ENCODE data around the gene JMJD1C.

Gene JMJD1C

GRCh38 chr10:63456437-63457210 is 9.2 kb downstream of the JMJD1C start:
- no peak for TF ChIP-seq POLR2AphosphoS5 (IDR thresholded peaks at IDR 0.05; ENCODE audit: low read depth, low read length)
- no peak for TF ChIP-seq POLR2A (IDR thresholded peaks at IDR 0.05; ENCODE audit: low read depth, low read length)
- no peak for TF ChIP-seq TAF1 (IDR thresholded peaks at IDR 0.05; ENCODE audit: borderline replicate concordance, low read depth, low read length)
- DNase-seq (ENCODE audit: insufficient read length) (no peak), FAIRE-seq (no peak)

GRCh38 chr10:63455507-63455906 is 10.3 kb downstream of the JMJD1C start:
- TF ChIP-seq POLR2AphosphoS5 (IDR thresholded peaks at IDR 0.05; ENCODE audit: low read depth, low read length): no peak
- no peak for TF ChIP-seq TAF1 (IDR thresholded peaks at IDR 0.05; ENCODE audit: borderline replicate concordance, low read depth, low read length)
- TF ChIP-seq POLR2A (IDR thresholded peaks at IDR 0.05; ENCODE audit: low read depth, low read length): no peak
- FAIRE-seq (no peak), DNase-seq (ENCODE audit: insufficient read length) (no peak)

GRCh38 chr10:63454631-63455030 is 11.1 kb downstream of the JMJD1C start:
- TF ChIP-seq POLR2AphosphoS5 (IDR thresholded peaks at IDR 0.05; ENCODE audit: low read depth, low read length) (no peak), POLR2A (IDR thresholded peaks at IDR 0.05; ENCODE audit: low read depth, low read length) (no peak)

GRCh38 chr10:63452524-63452923 is 13.3 kb downstream of the JMJD1C start:
- no peak for FAIRE-seq
- TF ChIP-seq POLR2A (IDR thresholded peaks at IDR 0.05; ENCODE audit: low read depth, low read length) (no peak), POLR2AphosphoS5 (IDR thresholded peaks at IDR 0.05; ENCODE audit: low read depth, low read length) (no peak), TAF1 (IDR thresholded peaks at IDR 0.05; ENCODE audit: borderline replicate concordance, low read depth, low read length) (no peak)
- DNase-seq (ENCODE audit: insufficient read length): no peak

More at GRCh38 chr10:63454631-63455030, 11.1 kb downstream of the JMJD1C start:
- no peak for FAIRE-seq
- DNase-seq (ENCODE audit: insufficient read length): no peak

GRCh38 chr10:63446716-63447440 is 18.9 kb downstream of the JMJD1C start:
- TF ChIP-seq TAF1 (IDR thresholded peaks at IDR 0.05; ENCODE audit: borderline replicate concordance, low read depth, low read length): no peak
- TF ChIP-seq POLR2AphosphoS5 (IDR thresholded peaks at IDR 0.05; ENCODE audit: low read depth, low read length): no peak
- no peak for TF ChIP-seq POLR2A (IDR thresholded peaks at IDR 0.05; ENCODE audit: low read depth, low read length)
- FAIRE-seq: no peak

GRCh38 chr10:63441404-63441803 is 24.4 kb downstream of the JMJD1C start:
- DNase-seq (ENCODE audit: insufficient read length) (no peak), FAIRE-seq (no peak)
- TF ChIP-seq POLR2A (IDR thresholded peaks at IDR 0.05; ENCODE audit: low read depth, low read length) (no peak), POLR2AphosphoS5 (IDR thresholded peaks at IDR 0.05; ENCODE audit: low read depth, low read length) (no peak), TAF1 (IDR thresholded peaks at IDR 0.05; ENCODE audit: borderline replicate concordance, low read depth, low read length) (no peak)

More at GRCh38 chr10:63446716-63447440, 18.9 kb downstream of the JMJD1C start:
- DNase-seq (ENCODE audit: insufficient read length): no peak

- FAIRE-seq: no peak
- TF ChIP-seq TAF1 (IDR thresholded peaks at IDR 0.05; ENCODE audit: borderline replicate concordance, low read depth, low read length): no peak
- TF ChIP-seq POLR2AphosphoS5 (IDR thresholded peaks at IDR 0.05; ENCODE audit: low read depth, low read length): no peak
- no peak for TF ChIP-seq POLR2A (IDR thresholded peaks at IDR 0.05; ENCODE audit: low read depth, low read length)
Observed at GRCh38 chr10:63439607-63440006, 26.2 kb downstream of the JMJD1C start.

GRCh38 chr10:63438506-63439498 is 27.0 kb downstream of the JMJD1C start:
- TF ChIP-seq POLR2AphosphoS5 (IDR thresholded peaks at IDR 0.05; ENCODE audit: low read depth, low read length): no peak
- TF ChIP-seq POLR2A (IDR thresholded peaks at IDR 0.05; ENCODE audit: low read depth, low read length): no peak
- TF ChIP-seq TAF1 (IDR thresholded peaks at IDR 0.05; ENCODE audit: borderline replicate concordance, low read depth, low read length): no peak
- DNase-seq (ENCODE audit: insufficient read length) (no peak), FAIRE-seq (no peak)

More at GRCh38 chr10:63439607-63440006, 26.2 kb downstream of the JMJD1C start:
- DNase-seq (ENCODE audit: insufficient read length): no peak

GRCh38 chr10:63437116-63437949 is 28.4 kb downstream of the JMJD1C start:
- no peak for DNase-seq (ENCODE audit: insufficient read length)
- TF ChIP-seq TAF1 (IDR thresholded peaks at IDR 0.05; ENCODE audit: borderline replicate concordance, low read depth, low read length) (no peak), POLR2A (IDR thresholded peaks at IDR 0.05; ENCODE audit: low read depth, low read length) (no peak), POLR2AphosphoS5 (IDR thresholded peaks at IDR 0.05; ENCODE audit: low read depth, low read length) (no peak)
- no peak for FAIRE-seq

- FAIRE-seq (no peak), DNase-seq (ENCODE audit: insufficient read length) (no peak)
Observed at GRCh38 chr10:63436225-63436624, 29.6 kb downstream of the JMJD1C start.

More at GRCh38 chr10:63436225-63436624, 29.6 kb downstream of the JMJD1C start:
- TF ChIP-seq TAF1 (IDR thresholded peaks at IDR 0.05; ENCODE audit: borderline replicate concordance, low read depth, low read length): no peak
- no peak for TF ChIP-seq POLR2A (IDR thresholded peaks at IDR 0.05; ENCODE audit: low read depth, low read length)
